Parietal lobe (tissue), 1 donor: ENCODE results near the gene TSPY3. TPM values are rescaled to one million over a fixed set of nuclear protein-coding genes. Genes with fewer than 3 reads are reported as not detected.

Experiments
- total RNA-seq: library from RNA; depleted of rRNA; stranded (reverse); fragments of >200 nt; gene quantifications from one replicate; pipeline ENCODE4 v1.2.3, GENCODE V29; 2014

TSPY3 gene, protein sequence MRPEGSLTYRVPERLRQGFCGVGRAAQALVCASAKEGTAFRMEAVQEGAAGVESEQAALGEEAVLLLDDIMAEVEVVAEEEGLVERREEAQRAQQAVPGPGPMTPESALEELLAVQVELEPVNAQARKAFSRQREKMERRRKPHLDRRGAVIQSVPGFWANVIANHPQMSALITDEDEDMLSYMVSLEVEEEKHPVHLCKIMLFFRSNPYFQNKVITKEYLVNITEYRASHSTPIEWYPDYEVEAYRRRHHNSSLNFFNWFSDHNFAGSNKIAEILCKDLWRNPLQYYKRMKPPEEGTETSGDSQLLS
- total RNA-seq: not detected

DNA sequence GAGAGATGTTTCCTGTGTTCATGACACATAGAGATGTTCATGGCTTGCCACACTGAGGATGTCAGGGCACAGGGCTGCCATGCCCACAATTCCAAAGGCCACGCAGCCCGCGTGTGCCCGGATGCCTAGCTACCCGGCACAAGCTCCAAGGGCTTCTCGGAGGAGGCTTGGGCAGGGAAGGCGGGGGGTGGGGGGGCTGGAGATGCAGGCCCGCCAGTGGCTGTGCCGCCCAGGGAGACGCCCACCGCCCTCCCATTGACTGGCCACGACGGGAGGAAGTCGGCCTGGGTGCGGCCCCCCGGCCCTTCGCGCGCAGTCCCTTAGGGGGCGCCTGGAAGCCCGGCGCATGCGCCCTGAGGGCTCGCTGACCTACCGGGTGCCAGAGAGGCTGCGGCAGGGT is at the start of gene TSPY3:
TSS of gene TSPY3 (plus strand) at position 301 of the 400 bp plus-strand sequence. CDS start at position 347, 46 bp downstream.

DNA sequence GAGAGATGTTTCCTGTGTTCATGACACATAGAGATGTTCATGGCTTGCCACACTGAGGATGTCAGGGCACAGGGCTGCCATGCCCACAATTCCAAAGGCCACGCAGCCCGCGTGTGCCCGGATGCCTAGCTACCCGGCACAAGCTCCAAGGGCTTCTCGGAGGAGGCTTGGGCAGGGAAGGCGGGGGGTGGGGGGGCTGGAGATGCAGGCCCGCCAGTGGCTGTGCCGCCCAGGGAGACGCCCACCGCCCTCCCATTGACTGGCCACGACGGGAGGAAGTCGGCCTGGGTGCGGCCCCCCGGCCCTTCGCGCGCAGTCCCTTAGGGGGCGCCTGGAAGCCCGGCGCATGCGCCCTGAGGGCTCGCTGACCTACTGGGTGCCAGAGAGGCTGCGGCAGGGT is 40.7 kb upstream of the TSPY3 start, which contains the start of gene TSPY8:
TSS of gene TSPY8 (plus strand) at position 301 of the 400 bp plus-strand sequence. CDS start at position 347, 46 bp downstream.

Other genes with a start within 250 kb of the TSPY3 start
- gene TSPY4, start 61.0 kb upstream of the TSPY3 start, total RNA-seq: not detected
- not detected for gene TSPY8, start 40.6 kb upstream of the TSPY3 start, total RNA-seq
- not detected for gene TSPY1, start 68.5 kb downstream of the TSPY3 start, total RNA-seq
- not detected for gene TSPY9, start 88.8 kb downstream of the TSPY3 start, total RNA-seq
- gene TSPY10, start 129.5 kb downstream of the TSPY3 start, total RNA-seq: not detected